ENCODE data around the gene DHH.

DNA sequence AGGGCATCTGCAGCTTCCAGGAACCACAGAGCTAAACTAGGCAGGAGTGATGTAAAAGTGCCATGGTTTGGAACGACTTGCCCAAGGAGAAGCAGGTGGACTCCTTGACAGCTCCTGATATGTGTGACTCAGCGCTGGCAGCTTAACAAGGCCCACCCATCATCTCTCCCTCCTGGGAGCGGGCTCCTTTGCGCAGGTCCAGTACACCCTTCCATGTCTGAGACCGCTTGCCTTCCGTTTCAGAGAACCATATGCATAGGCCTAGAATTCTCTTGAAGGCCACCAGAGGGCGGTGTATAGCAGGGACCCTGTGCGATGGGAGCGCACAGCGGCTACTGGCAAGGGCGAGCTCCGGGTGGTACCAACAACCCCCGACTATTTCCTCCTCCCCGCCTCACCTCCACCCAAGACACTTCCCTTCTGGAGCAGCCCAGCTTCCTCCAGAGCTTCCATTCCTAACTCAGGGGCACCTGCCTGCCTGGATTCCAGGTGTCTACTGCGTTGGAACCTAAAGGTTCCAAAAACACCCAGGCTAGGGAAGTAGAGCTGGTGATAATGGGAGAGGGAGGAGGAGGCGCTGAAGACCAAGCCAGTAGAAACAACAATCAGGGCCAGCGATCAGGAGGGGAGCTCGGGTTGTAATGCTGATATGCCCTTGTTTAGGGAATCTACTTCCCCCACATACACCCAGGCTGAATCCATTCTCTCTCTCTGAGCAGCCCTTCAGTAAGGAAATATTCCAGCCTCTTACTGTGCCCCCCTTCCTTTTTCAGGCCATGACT lies 6.3 kb downstream of the DHH start:
- TF ChIP-seq POLR2A (IDR thresholded peaks at IDR 0.05; ENCODE audit: low read depth, low read length) = no peak
- TF ChIP-seq TAF1 (IDR thresholded peaks at IDR 0.05; ENCODE audit: low read depth, low read length) = no peak
- no peak for TF ChIP-seq POLR2AphosphoS5 (IDR thresholded peaks at IDR 0.05; ENCODE audit: low read depth, low read length)
- no peak for TF ChIP-seq SPI1 (IDR thresholded peaks at IDR 0.05; ENCODE audit: low read depth, low read length)
- TF ChIP-seq PAX5 (IDR thresholded peaks at IDR 0.05; ENCODE audit: insufficient read depth, low read length, severe bottlenecking) = no peak
